HT1080 (cell line): Measurements from ENCODE around the gene SHQ1. TPM values are rescaled to one million over a fixed set of nuclear protein-coding genes. Genes with fewer than 3 reads are reported as not detected.
"Not testable (repeated sequence)": the region's sequence is repeated elsewhere in the genome, so short reads cannot be mapped to it uniquely, and the experiment has no call there.

ENCODE experiments used
- DNase-seq: peaks from one replicate; pipeline ENCODE4 v3.0.0-alpha.2; 2015; ENCODE audit warnings: low read depth
- total RNA-seq: library from RNA; depleted of rRNA; stranded (reverse); fragments of >200 nt; shearing (Covaris generic); gene quantifications from 2 replicates; pipeline ENCODE4 v1.2.3, GENCODE V29; 2014

SHQ1 gene
- total RNA-seq, 1 experiment from 2014 or later, result 40.4 TPM

DNA sequence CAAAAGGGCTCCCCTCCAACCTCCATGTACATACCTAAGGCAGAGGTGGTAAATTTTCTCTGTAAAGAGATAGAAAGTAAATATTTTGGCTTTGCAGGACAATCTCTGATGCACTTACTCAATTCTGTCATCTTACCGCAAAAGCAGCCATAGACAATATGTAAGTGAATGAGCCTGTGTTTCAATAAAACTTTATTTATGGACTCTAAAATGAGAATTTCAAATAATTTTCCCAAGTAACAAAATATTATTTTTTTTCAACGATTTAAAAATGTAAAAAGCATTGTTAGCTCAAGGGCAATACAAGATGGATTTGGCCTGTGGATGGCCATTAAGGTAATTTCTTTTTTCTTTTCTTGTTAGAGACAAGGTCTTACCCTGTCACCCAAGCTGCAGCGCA lies 44.7 kb downstream of the SHQ1 start:
- no peak for DNase-seq

DNA sequence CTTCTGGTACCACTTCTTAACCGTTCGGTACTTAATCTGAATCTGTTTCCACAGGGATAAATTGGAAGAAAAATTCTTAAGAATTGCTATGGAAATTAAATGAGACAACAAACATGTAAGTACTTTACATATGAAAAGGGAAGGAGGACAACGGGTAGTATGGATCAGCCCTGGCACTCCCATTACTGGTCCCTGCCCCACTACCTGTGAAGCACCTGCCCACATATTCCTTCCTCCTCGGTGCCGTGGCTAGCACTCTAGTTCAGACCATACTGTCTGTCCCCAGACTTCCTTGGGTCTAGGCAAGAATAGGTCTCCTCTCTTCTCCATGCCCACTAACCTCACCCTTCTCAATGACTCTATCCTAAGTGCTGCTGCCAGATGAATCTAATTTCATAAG lies 46.2 kb downstream of the SHQ1 start:
- no peak for DNase-seq

DNA sequence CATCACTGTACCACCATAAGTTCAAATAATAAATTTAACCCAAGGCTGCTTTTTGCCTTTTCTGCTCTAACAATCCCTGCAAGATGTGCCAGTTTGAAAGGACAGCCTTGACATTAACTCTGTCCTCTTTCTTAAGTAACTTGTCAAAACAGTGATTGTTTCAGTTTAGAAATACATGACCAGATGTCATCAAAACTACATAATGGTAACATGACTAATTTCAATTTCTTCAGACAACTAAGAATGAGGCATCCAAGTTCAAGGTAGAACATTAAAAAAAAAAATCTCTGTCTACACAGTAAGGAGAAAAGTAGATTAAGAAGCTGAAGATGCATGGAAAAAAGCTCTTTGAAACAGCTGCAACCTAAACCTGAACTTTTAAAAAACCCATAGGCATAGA lies 47.4 kb downstream of the SHQ1 start:
- no peak for DNase-seq

DNA sequence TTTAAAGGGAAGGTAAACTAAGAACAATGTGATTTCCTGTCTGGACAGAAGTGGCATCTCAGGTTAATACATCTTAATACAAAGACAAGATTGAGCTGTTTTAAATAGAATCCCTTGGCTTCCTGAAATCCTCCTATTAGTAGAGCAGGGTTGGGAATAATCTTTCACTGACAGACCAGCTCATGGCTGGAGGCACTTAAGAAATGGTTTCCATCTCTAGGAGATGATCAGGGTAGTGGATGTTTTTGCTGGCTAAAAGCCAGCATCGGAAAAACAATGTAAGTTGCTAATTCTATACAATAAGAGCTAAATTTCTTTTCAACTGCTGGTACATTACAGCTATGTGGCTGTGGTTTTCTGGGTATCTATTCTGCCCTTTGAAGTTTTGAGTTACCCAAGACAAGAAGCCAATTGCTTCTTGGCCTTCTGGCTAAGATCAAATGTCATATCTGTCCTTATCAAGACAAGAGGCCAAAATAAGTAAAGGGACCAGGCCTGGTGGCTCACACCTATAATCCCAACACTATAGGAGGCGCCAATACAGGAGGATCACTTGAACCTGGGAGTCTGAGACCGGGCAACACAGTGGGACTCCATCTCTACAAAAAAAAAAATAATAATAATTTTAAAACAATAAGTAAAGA lies 49.6 kb downstream of the SHQ1 start:
- no peak for DNase-seq

DNA sequence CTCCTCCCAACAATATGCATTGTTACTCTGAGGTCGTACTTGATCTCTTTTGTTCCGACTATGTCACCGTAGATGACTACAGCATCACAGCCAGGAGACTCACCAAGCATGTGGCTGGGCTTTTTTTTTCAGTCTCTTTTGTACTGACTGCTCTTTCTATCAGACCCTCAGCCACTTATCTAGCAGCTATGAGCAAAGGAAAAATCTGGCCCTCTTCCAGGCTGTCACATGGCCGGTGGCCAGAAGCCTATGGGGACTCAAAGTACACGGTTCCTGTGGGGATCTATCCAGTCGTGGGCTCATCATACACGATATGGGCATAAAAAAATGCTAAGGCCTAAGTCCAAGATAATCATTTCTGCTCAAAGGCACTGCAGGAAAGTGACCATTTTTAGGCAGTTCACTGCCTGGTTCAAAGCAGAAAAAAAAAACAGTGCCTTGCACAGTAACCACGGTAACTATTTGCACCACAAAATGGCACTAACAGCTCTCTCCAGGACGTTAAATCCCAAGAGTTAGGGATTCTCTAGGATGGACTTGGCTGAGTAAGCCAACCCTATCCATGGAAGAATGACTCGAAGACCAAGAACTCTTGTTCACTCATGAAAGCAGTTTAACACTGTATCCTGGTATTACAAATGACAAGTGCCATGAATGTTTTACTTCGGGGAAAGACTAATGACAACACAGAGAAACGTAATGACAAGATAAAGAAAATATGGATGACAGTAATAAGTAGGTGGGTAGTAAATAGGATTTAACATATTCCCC lies 50.3 kb downstream of the SHQ1 start:
- DNase-seq, result no peak

DNA sequence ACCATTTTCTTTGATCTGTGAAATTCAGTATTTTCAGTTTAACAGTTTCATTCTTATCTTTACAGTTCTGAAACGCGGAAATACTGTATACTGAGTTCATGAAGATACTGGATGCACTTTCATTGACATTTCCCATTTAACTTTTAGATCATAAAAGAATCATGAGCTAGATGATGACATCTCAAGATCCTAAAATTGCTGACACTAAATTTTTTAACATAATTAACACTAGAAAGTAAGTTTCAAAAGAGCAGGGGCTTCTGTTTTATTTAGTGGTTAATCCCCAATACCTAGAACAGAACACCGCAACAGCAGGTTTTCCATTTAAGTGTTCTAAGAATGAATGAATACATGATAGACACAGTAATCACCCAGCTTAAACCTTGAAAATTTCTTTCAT lies 54.2 kb downstream of the SHQ1 start:
- no peak for DNase-seq

DNA sequence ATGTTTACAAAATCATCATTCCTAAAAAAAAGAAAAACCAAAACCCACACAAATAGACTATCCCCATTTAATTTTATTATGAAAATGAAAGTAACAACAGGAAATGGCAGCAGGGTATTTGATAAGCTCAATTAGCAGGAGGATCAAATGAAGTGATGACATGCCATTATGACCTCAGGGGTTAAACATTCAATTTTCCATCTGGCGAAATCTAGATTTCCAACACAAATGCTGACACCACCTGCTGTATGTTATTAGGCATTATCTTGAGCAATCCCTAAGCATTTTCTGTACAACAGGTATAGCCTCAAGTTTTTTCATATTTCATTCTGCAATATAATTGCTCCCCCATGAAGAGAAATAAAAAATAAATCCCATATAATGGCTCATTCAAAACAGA lies 57.1 kb downstream of the SHQ1 start:
- no peak for DNase-seq

DNA sequence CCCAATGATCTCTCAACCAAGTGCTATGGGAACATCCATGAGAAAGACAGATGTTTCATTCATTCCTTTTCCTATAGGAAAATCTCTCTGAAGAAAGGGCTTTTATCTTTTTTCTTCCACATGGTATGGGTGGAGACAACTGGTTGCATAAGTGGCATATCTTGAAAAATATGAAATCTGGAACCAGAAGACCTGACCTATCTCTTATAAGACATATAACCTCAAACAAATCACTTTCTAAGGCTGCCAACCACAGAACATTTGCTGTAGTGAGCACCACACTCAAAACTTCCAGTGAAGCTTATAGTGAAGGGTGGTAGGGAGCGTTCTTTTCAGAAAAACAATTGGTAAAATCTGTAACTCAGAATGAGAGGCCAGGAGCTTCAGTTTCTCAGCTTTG lies 58.5 kb downstream of the SHQ1 start:
- DNase-seq, result no peak

DNA sequence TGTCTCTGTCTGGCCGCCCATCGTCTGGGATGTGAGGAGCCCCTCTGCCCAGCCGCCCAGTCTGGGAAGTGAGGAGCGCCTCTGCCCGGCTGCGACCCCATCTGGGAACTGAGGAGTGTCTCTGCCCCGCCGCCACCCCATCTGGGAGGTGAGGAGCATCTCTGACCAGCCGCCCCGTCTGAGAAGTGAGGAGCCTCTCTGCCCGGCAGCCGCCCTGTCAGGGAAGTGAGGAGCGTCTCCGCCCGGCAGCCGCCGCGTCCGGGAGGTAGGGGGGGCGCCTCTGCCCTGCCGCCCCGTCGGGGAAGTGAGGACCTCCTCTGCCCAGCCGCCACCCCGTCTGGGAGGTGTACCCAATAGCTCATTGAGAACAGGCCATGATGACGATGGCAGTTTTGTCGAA lies 60.0 kb downstream of the SHQ1 start:
- not testable (repeated sequence) for DNase-seq

DNA sequence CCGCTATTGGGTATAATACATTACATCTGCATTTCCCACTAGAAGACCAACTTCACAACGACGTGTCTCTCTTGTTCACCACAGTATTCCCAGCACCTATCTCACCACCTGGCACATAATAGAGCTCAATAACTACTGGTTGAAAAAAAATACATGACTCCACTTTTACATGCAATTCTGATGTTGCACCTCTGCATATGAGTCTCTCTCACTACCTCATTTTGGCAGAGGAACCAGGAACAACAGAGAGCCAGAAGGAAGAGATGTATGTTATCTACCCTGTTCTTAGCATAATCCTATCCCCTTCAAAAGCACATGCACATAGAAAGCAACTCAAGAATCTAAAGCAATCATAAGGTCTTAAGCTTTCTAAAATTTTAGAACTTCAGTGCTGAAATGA lies 61.6 kb downstream of the SHQ1 start:
- no peak for DNase-seq

DNA sequence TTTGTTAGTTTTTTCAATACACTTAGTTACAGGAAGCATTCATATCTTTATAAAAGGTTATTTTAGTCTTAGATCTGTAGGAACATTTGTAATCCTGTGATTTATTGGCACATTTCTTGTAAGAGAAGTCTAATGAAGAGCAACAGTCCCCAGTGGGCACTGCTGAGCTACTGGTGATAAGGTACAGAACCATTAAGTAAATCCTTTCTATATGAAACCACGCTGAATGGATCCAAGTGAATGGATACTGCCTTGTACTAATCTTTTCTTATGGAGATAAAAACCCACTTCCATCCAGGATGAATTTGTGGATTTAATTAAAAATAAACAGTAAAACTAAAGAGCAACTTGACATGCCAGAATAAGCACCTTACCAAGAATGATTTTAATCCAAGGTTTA lies 64.0 kb downstream of the SHQ1 start:
- no peak for DNase-seq

DNA sequence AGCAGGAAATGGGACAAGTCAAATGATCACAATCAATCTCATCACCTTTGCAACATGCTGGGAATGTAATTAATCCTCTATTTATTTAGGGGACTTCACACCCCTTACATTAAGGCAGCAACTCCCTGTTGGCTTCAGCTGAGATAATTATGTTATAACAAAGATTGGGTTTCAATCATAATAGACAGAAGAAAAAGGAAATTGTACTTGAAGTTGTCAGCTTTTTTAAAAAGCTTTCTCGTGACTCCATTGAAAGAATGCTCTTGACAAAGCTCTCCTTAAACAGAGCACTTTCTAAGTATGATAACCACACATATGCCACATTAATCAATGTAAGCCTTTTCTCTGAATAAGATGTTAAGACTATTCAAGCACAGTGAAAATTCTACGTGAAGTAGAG lies 65.7 kb downstream of the SHQ1 start:
- no peak for DNase-seq

DNA sequence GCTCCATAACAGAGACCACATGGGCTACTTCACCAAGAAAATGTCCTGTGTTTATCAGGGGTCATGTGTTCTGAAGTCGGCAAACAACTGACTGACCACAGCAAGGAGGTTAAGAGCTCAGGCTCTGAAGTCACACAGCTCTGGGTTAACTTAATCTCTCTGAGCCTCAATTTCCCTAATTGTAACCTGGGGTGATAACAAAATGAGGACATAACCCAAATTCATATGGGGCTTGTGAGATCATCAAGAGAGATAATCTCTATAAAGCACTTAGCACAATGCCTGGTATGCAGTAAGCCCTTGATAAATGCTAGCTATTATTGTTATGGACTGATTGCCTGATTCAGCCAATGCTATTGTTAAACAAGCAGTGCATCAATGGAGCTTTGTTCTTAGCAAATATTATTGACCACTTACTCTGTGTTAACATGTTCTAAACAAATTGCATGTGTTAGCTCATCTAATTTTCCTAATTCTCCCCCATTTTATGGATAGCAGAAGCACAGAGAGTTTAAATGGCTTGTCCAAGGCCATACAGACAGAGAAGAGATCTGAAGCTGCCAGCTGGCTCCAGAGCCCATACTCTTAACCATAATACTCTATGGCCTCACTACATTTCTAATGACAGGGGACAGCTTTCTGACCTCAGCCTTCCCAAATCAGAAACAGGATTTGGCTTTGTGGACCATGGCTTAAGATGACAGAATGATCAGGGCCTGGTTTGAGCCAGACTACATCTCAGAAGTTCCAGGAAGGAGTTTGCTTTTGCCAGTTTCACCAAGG lies 78.3 kb downstream of the SHQ1 start:
- no peak for DNase-seq

DNA sequence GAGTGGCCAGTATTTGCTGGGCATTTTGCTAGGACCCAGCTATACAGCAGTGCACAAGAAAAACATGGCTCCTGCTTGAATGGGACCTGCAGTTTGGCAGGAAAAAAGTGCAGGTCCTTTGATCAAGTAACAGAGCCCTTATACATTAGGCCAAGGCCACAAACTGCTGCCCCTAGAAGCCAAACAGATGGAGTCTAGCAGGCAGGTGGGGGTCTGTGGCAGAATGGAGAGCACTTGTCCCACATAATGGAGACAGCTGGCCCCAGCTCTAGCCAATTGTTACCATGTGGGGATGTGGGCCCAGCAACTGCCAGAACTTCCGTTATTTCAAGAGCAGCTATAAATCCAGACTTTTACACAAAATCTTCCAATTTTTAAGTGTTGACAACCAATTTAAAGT lies 79.3 kb downstream of the SHQ1 start:
- DNase-seq, result no peak

DNA sequence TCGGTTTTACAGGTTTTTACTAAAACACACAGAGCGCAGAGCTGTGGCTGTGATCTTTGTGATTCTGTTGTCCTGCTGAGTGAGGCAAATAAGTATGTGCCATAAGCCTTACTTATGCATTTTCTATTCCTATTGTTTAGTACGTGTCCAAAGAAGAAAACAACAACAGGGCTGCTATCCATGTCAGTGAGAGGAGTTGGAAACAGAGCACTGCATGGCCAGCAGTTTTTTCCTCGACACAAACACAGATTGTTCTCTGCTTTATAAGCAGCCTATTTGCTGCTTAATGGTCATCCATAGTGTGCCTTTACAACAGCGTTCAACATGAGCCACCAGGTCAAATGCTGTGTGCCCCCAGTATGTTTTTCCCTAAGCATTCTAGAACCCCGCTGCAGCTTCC lies 79.8 kb downstream of the SHQ1 start:
- DNase-seq, result no peak

DNA sequence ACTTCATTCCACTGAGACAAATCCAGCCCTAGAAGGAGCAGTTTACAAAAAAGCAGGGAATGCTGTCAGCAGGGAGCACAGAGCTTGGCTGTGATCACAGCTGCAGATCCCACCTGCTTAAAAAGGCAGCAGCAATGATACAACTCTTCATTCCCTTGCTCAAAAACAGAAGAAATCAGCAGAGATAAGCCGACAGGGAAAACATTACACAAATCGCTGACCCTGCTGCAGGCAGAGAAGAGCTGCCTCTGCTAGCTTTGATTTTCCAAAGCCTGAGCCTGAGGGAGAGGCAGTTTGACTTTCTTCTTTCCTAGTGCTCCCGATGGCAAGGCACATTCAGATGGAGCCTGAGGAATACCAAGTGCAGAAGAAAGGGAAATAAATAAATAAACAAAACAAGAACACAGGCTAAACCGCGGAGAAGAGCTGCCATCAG lies 80.2 kb downstream of the SHQ1 start:
- DNase-seq, result no peak

DNA sequence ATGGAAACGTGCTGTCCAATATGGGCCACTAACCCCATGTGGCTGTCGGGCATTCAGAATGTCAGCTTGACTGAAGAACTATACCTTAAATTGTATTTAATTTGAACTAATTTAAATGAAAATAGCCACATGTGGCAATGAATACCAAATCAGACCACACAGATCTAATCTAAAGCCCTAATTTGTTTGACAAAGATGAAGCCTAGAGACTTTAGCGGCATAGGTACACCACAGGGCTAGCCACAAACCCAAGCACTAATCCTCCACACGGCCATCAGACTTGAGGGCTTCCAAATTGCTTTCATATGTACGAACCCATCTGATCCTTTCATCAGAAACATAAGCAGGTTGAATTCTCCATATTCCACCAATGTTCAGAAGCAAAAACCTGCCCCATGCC lies 81.4 kb downstream of the SHQ1 start:
- no peak for DNase-seq

DNA sequence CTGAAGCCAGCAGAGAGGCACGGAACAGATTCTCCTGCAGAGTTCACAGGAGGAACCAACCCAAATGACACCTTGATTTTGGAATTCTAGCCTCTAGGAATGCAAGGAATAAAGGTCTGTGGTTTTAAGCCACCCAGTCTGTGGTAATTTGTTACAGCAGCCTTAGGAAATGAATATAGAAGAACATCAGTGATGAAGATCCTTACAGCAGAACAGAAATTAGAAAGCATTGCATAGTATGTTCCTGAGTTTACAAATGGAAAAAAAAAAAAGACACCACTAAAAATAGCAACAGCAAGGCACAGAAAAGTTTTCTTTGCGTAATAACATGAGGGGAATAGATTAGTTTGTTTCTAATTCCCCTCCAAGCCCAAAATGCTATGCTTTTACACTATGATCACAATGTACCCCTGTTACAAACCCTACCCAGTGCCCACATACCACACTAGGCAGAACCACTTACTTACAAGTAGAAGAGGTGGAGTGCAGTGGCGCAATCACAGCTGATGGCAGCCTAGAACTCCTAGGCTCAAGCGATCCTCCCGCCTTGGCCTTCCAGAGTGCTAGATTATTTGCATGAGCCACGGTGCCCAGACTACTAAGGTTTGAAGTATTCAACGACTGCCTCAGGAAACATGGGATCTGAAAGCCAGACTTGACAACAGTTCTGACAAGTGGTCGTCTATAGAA lies 84.3 kb downstream of the SHQ1 start:
- no peak for DNase-seq

DNA sequence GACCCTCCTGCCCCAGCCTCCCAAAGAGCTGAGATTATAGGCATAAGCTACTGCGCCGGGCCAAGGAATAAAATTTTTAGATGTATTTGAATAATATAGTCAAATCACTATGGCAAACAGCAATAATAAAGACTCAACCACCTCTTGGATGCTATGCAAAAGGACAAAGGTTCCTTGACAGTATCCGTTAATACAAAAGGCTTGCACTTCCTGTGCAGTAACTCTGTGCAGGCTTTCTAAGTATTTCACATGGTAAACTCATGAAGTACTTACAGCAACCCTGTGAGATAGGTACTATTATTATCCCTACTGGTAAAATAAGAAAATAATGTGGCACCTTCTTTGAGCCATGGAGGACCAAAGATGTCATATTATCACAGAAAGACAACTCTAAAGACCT lies 86.8 kb downstream of the SHQ1 start:
- DNase-seq, result no peak

DNA sequence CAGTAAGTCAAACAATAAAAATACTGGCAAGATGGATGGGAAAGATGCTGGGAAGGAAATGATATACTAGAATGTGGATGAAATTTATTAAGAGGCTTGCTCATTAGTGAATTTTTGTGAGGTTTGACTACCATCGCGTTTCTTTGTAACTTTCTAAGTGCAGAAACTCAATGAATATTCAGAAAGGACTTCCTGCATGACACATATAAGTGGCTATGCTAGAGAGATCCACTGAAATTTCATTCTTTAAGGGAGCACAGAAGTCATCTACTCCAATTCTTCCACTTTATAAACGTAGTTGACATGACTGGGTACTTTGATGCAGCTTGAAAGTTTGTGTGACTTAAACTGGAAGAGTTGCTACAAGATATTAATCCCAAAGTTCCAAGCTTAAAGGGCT lies 88.0 kb downstream of the SHQ1 start:
- no peak for DNase-seq

DNA sequence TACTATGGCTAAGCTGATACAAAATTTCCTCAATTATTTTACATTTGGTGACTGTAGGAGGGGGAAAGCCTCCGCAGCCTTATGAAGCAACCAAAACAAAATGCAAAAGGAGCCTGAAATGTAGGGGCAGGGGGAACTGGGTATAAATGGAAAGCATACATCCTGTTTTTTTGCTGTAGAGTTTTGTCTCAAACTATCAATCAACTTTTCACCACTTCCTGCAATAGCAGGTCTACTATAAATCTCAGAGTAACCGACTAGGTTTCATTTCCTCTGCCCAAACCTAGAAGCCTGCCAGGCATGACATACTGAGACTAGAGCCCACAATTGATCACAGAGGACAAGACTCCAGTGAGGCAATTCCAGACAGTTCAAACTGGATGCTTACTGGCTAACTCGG lies 91.3 kb downstream of the SHQ1 start:
- DNase-seq, result no peak

DNA sequence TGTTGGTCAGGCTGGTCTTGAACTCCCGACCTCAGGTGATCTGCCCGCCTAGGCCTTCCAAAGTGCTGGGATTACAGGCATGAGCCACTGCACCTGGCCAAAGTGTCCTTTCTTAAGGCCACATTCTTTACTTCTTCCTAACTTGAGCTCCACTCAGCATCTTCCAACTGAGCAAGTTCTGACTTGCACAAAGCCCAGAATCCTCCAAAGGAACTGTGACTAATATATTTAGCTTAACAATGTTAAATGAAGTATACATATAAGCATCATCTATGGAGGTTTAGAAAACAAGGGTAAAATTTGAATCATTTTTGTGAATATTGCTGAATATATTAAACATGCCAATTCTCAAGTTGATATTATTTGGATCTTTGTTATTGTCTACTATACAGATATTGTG lies 93.7 kb downstream of the SHQ1 start:
- no peak for DNase-seq
